ENCODE measurements around the gene FOXJ2.

DNA sequence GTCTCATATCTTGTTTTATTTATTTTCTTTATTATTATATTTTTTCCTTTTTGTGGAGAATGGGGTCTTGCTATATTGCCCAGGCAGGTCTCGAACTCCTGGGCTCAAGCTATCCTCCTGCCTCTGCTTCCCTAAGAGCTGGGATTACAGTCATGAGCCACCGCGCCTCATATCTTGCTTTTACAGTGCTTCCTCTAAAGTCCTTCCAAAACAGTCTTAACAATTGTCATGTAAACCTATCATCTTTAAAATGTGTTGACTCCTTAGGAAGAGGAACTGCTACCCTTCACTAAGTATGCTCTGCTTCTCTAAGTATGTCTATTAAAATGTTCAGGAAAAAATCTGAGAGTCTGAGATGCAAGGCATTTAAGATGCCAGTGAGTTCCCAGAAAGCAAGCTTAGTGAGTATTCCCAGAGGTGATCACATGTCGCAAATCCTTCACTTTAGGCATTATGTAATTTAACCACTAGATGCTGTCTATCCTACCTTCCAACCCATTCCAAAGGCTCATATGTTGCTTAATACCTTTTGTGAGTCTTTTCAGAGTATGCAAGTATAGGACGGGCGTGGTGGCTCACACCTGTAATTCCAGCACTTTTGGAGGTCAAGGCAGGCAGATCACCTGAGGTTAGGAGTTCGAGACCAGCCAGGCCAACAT lies 19.7 kb upstream of the FOXJ2 start:
- TF ChIP-seq CTCF (IDR thresholded peaks at IDR 0.05): no peak
- no peak for TF ChIP-seq POLR2A (IDR thresholded peaks at IDR 0.05)

Data from lower leg skin (tissue), 3 donors.